ENCODE results near the gene E2F1.

Gene E2F1

GRCh38 chr20:33687370-33687915, 1.3 kb upstream of the E2F1 start:
- no peak for DNase-seq (ENCODE audit: low read depth)

- no peak for DNase-seq (ENCODE audit: low read depth)
Measured at GRCh38 chr20:33686984-33687366, 790 bp upstream of the E2F1 start.

GRCh38 chr20:33685328-33686099, 671 bp downstream of the E2F1 start:
- DNase-seq (ENCODE audit: low read depth), result no peak

- DNase-seq (ENCODE audit: low read depth), result no peak
Measured at GRCh38 chr20:33684533-33685327, 1.5 kb downstream of the E2F1 start.

- no peak for DNase-seq (ENCODE audit: low read depth)
Measured at GRCh38 chr20:33681728-33682353, 4.3 kb downstream of the E2F1 start.

GRCh38 chr20:33681288-33681687, 4.9 kb downstream of the E2F1 start:
- DNase-seq (ENCODE audit: low read depth), result no peak

- no peak for DNase-seq (ENCODE audit: low read depth)
Measured at GRCh38 chr20:33680686-33681085, 5.5 kb downstream of the E2F1 start.

- peak; percentile 34 for DNase-seq (ENCODE audit: low read depth)
Measured at GRCh38 chr20:33679758-33680485, 6.3 kb downstream of the E2F1 start.

GRCh38 chr20:33677991-33678702, 8.0 kb downstream of the E2F1 start:
- no peak for DNase-seq (ENCODE audit: low read depth)

- no peak for DNase-seq (ENCODE audit: low read depth)
Measured at GRCh38 chr20:33676652-33677645, 9.2 kb downstream of the E2F1 start.

GRCh38 chr20:33676121-33676520, 10.1 kb downstream of the E2F1 start:
- no peak for DNase-seq (ENCODE audit: low read depth)

GRCh38 chr20:33675136-33675959, 10.8 kb downstream of the E2F1 start:
- no peak for DNase-seq (ENCODE audit: low read depth)

- DNase-seq (ENCODE audit: low read depth), result peak; percentile 38
Measured at GRCh38 chr20:33674294-33675135, 11.7 kb downstream of the E2F1 start, which contains the start of gene NECAB3. Gene NECAB3 (minus strand): TSS chr20:33674428. CDS start chr20:33674352, 76 bp downstream.

- DNase-seq (ENCODE audit: low read depth), result no peak
Measured at GRCh38 chr20:33673410-33674293, 12.5 kb downstream of the E2F1 start.

GRCh38 chr20:33673114-33673409, 13.1 kb downstream of the E2F1 start:
- no peak for DNase-seq (ENCODE audit: low read depth)

- DNase-seq (ENCODE audit: low read depth), result no peak
Measured at GRCh38 chr20:33672426-33673113, 13.6 kb downstream of the E2F1 start.
